IPS-11a (cell line): ENCODE results near the gene MAP3K10.
"Not testable (repeated sequence)": the region's sequence is repeated elsewhere in the genome, so short reads cannot be mapped to it uniquely, and the experiment has no call there.

Experiments
- H3K4me3 ChIP-seq: one replicate; pipeline ENCODE4 v1.5.1; 2013; ENCODE audit warnings: low read depth, low read length, control low read depth

Gene MAP3K10

GRCh38 chr19:40171293-40171692 lies 19.9 kb upstream of the MAP3K10 start:
- not testable (repeated sequence) for H3K4me3 ChIP-seq

- no peak overlapping the region for H3K4me3 ChIP-seq
Measured at GRCh38 chr19:40174092-40174491, 17.1 kb upstream of the MAP3K10 start.

- no peak overlapping the region for H3K4me3 ChIP-seq
Measured at GRCh38 chr19:40175820-40176219, 15.4 kb upstream of the MAP3K10 start.

GRCh38 chr19:40177286-40178070 lies 13.7 kb upstream of the MAP3K10 start:
- H3K4me3 ChIP-seq: no peak overlapping the region

GRCh38 chr19:40178756-40179155 lies 12.5 kb upstream of the MAP3K10 start:
- H3K4me3 ChIP-seq: no peak overlapping the region

GRCh38 chr19:40184273-40184672 lies 7.0 kb upstream of the MAP3K10 start:
- no peak overlapping the region for H3K4me3 ChIP-seq

GRCh38 chr19:40191836-40192646 lies 815 bp downstream of the MAP3K10 start:
- peak overlapping the region; percentile 45 for H3K4me3 ChIP-seq

- no peak overlapping the region for H3K4me3 ChIP-seq
Measured at GRCh38 chr19:40192758-40193586, 1.7 kb downstream of the MAP3K10 start.

- no peak overlapping the region for H3K4me3 ChIP-seq
Measured at GRCh38 chr19:40193587-40193849, 2.3 kb downstream of the MAP3K10 start.

GRCh38 chr19:40198272-40198990 lies 7.2 kb downstream of the MAP3K10 start:
- H3K4me3 ChIP-seq: no peak overlapping the region

GRCh38 chr19:40200341-40201099 lies 9.3 kb downstream of the MAP3K10 start:
- H3K4me3 ChIP-seq: no peak overlapping the region

- H3K4me3 ChIP-seq: no peak overlapping the region
Measured at GRCh38 chr19:40204381-40204780, 13.2 kb downstream of the MAP3K10 start.

- H3K4me3 ChIP-seq: no peak overlapping the region
Measured at GRCh38 chr19:40205760-40206159, 14.5 kb downstream of the MAP3K10 start.

GRCh38 chr19:40208602-40209001 lies 17.4 kb downstream of the MAP3K10 start:
- no peak overlapping the region for H3K4me3 ChIP-seq

GRCh38 chr19:40210889-40211288 lies 19.7 kb downstream of the MAP3K10 start:
- H3K4me3 ChIP-seq: no peak overlapping the region

- H3K4me3 ChIP-seq: no peak overlapping the region
Measured at GRCh38 chr19:40213251-40213829, 22.1 kb downstream of the MAP3K10 start.

GRCh38 chr19:40213882-40214570 lies 22.8 kb downstream of the MAP3K10 start:
- H3K4me3 ChIP-seq: no peak overlapping the region

GRCh38 chr19:40214936-40215335 lies 23.7 kb downstream of the MAP3K10 start:
- H3K4me3 ChIP-seq: no peak overlapping the region
